Activated CD4-positive, alpha-beta memory T cell treated with anti-CD3 and anti-CD28 coated beads for 36 hours (primary cell): ENCODE measurements around the gene RAD51B. TPM values are rescaled to one million over a fixed set of nuclear protein-coding genes. Genes with fewer than 3 reads are reported as not detected.
"Not testable (repeated sequence)": the region's sequence is repeated elsewhere in the genome, so short reads cannot be mapped to it uniquely, and the experiment has no call there.

Experiments used
- CTCF ChIA-PET: fragments of 350-600 bp; sonication (Branson Sonifier 250); formaldehyde crosslinking; loops from one replicate; lab custom pipeline; 2021; ENCODE audit warnings: antibody characterized with exemption, inconsistent platforms; lab: Charles Lee
- POLR2A ChIA-PET: fragments of 350-600 bp; sonication (Branson Sonifier 250); formaldehyde crosslinking; loops from one replicate; lab custom pipeline; 2021; ENCODE audit warnings: antibody characterized with exemption; lab: Charles Lee
- DNase-seq: peaks from one replicate; pipeline ENCODE4 v3.0.0-alpha.2; 2020
- H3K27ac Mint-ChIP-seq: one replicate; pipeline ENCODE4 v1.8.0; 2021; ENCODE audit warnings: mixed read lengths
- H3K27me3 Mint-ChIP-seq: one replicate; pipeline ENCODE4 v1.8.0; 2021; ENCODE audit warnings: mixed read lengths
- H3K36me3 Mint-ChIP-seq: one replicate; pipeline ENCODE4 v1.8.0; 2021; ENCODE audit warnings: mixed read lengths
- H3K4me1 Mint-ChIP-seq: one replicate; pipeline ENCODE4 v1.8.0; 2021; ENCODE audit warnings: low read depth, mixed read lengths
- H3K4me3 Mint-ChIP-seq: one replicate; pipeline ENCODE4 v1.8.0; 2021; ENCODE audit warnings: mild to moderate bottlenecking, mixed read lengths
- H3K9me3 Mint-ChIP-seq: one replicate; pipeline ENCODE4 v1.8.0; 2021; ENCODE audit warnings: mixed read lengths
- intact Hi-C: fragments of 100-400 bp; cut with micrococcal nuclease; formaldehyde crosslinking; loops from one replicate; pipeline ENCODE4 v1.15.1; 2023
- total RNA-seq, 2 experiments: library from RNA; stranded (reverse); gene quantifications; one replicate each; pipeline ENCODE4 v1.2.3, GENCODE V29; 2021

The RAD51B gene
- total RNA-seq, 2 experiments from 2014 or later = 32.3 to 34.3 TPM

GRCh38 chr14:68101715-68102301 is 282.2 kb downstream of the RAD51B start:
- Mint-ChIP-seq H3K9me3 (peaks cover 32% of the 10 kb centered on the region), H3K36me3 (peaks cover 36% of the 10 kb centered on the region)
- H3K4me3 Mint-ChIP-seq, H3K27ac Mint-ChIP-seq, H3K4me1 Mint-ChIP-seq, DNase-seq, intact Hi-C loops, CTCF ChIA-PET, H3K27me3 Mint-ChIP-seq, POLR2A ChIA-PET: not testable (repeated sequence)

- Mint-ChIP-seq H3K4me3 (no peak overlapping the region), H3K27ac (no peak overlapping the region), H3K4me1 (no peaks in the 10 kb centered on the region), H3K36me3 (peaks cover 29% of the 10 kb centered on the region), H3K9me3 (peaks cover 32% of the 10 kb centered on the region), H3K27me3 (no peaks in the 10 kb centered on the region)
- DNase-seq = no peak
- ChIA-PET CTCF (no interaction called here), POLR2A (no interaction called here)
- intact Hi-C loops = no loop called here
Observed at GRCh38 chr14:68103853-68104252, 284.3 kb downstream of the RAD51B start.

GRCh38 chr14:68104518-68104917 is 284.9 kb downstream of the RAD51B start:
- ChIA-PET POLR2A (no interaction called here), CTCF (interaction anchor here (0.9 kb wide), 1 partner anchor 16 kb away, joined by 3 read pairs; no protein-coding TSS in a partner anchor)
- H3K9me3 Mint-ChIP-seq = peaks cover 30% of the 10 kb centered on the region
- no peaks in the 10 kb centered on the region for H3K27me3 Mint-ChIP-seq
- no peak for DNase-seq
- H3K4me3 Mint-ChIP-seq = no peak overlapping the region
- peaks cover 5% of the 10 kb centered on the region for H3K4me1 Mint-ChIP-seq
- H3K36me3 Mint-ChIP-seq = peaks cover 27% of the 10 kb centered on the region
- intact Hi-C loops = no loop called here
- no peak overlapping the region for H3K27ac Mint-ChIP-seq

- intact Hi-C loops = no loop called here
- no peak overlapping the region for H3K27ac Mint-ChIP-seq
- H3K27me3 Mint-ChIP-seq = no peaks in the 10 kb centered on the region
- H3K36me3 Mint-ChIP-seq = peaks cover 18% of the 10 kb centered on the region
- no peak overlapping the region for H3K4me3 Mint-ChIP-seq
- H3K9me3 Mint-ChIP-seq = peaks cover 20% of the 10 kb centered on the region
- ChIA-PET CTCF (interaction anchor here (0.7 to 0.8 kb wide), 2 partner anchors 22 to 720 kb away, joined by 3 read pairs; no protein-coding TSS in a partner anchor), POLR2A (no interaction called here)
- DNase-seq = no peak
- H3K4me1 Mint-ChIP-seq = peaks cover 16% of the 10 kb centered on the region
Observed at GRCh38 chr14:68105816-68106215, 286.2 kb downstream of the RAD51B start.

GRCh38 chr14:68106456-68106855 is 286.9 kb downstream of the RAD51B start:
- Mint-ChIP-seq H3K36me3 (peaks cover 12% of the 10 kb centered on the region), H3K4me3 (no peak overlapping the region), H3K9me3 (peaks cover 14% of the 10 kb centered on the region), H3K27me3 (no peaks in the 10 kb centered on the region), H3K27ac (no peak overlapping the region), H3K4me1 (peaks cover 22% of the 10 kb centered on the region)
- no peak for DNase-seq
- ChIA-PET CTCF (no interaction called here), POLR2A (no interaction called here)
- intact Hi-C loops = no loop called here

GRCh38 chr14:68106905-68107304 is 287.3 kb downstream of the RAD51B start:
- Mint-ChIP-seq H3K4me3 (no peak overlapping the region), H3K9me3 (peaks cover 9% of the 10 kb centered on the region), H3K27me3 (no peaks in the 10 kb centered on the region), H3K36me3 (peaks cover 8% of the 10 kb centered on the region), H3K4me1 (peaks cover 24% of the 10 kb centered on the region), H3K27ac (no peak overlapping the region)
- DNase-seq = no peak
- CTCF ChIA-PET = no interaction called here
- intact Hi-C loops = no loop called here
- POLR2A ChIA-PET = no interaction called here

GRCh38 chr14:68109132-68109900 is 289.7 kb downstream of the RAD51B start:
- no peak overlapping the region for H3K27ac Mint-ChIP-seq
- H3K36me3 Mint-ChIP-seq = no peaks in the 10 kb centered on the region
- no peaks in the 10 kb centered on the region for H3K27me3 Mint-ChIP-seq
- no peak for DNase-seq
- CTCF ChIA-PET = interaction anchor here (0.7 kb wide), 1 partner anchor 310 kb away, joined by 4 read pairs; no protein-coding TSS in a partner anchor
- peaks cover 24% of the 10 kb centered on the region for H3K4me1 Mint-ChIP-seq
- intact Hi-C loops = no loop called here
- no peak overlapping the region for H3K4me3 Mint-ChIP-seq
- H3K9me3 Mint-ChIP-seq = no peaks in the 10 kb centered on the region
- POLR2A ChIA-PET = no interaction called here

- no peak for DNase-seq
- no peak overlapping the region for H3K27ac Mint-ChIP-seq
- CTCF ChIA-PET = no interaction called here
- no peaks in the 10 kb centered on the region for H3K27me3 Mint-ChIP-seq
- no peak overlapping the region for H3K4me3 Mint-ChIP-seq
- no peaks in the 10 kb centered on the region for H3K9me3 Mint-ChIP-seq
- POLR2A ChIA-PET = no interaction called here
- peaks cover 24% of the 10 kb centered on the region for H3K4me1 Mint-ChIP-seq
- no peaks in the 10 kb centered on the region for H3K36me3 Mint-ChIP-seq
- intact Hi-C loops = no loop called here
Observed at GRCh38 chr14:68111097-68111852, 291.7 kb downstream of the RAD51B start.

GRCh38 chr14:68111853-68112270 is 292.3 kb downstream of the RAD51B start:
- Mint-ChIP-seq H3K36me3 (no peaks in the 10 kb centered on the region), H3K9me3 (no peaks in the 10 kb centered on the region), H3K27ac (no peak overlapping the region), H3K4me3 (no peak overlapping the region), H3K4me1 (peaks cover 24% of the 10 kb centered on the region), H3K27me3 (no peaks in the 10 kb centered on the region)
- no peak for DNase-seq
- intact Hi-C loops = no loop called here
- ChIA-PET CTCF (interaction anchor here (1.0 kb wide), 1 partner anchor 732 kb away, joined by 3 read pairs; no protein-coding TSS in a partner anchor), POLR2A (no interaction called here)

GRCh38 chr14:68112442-68112841 is 292.9 kb downstream of the RAD51B start:
- Mint-ChIP-seq H3K27me3 (no peaks in the 10 kb centered on the region), H3K36me3 (no peaks in the 10 kb centered on the region), H3K4me1 (peaks cover 24% of the 10 kb centered on the region), H3K27ac (no peak overlapping the region), H3K4me3 (no peak overlapping the region), H3K9me3 (no peaks in the 10 kb centered on the region)
- CTCF ChIA-PET = interaction anchor here (1.0 to 1.3 kb wide), 2 partner anchors 135 to 731 kb away, joined by 3 read pairs; no protein-coding TSS in a partner anchor
- intact Hi-C loops = no loop called here
- POLR2A ChIA-PET = interaction anchor here (0.6 kb wide), 1 partner anchor 42 kb away, joined by 4 read pairs; no protein-coding TSS in a partner anchor
- no peak for DNase-seq

GRCh38 chr14:68113343-68113930 is 293.9 kb downstream of the RAD51B start:
- H3K4me1 Mint-ChIP-seq = peaks cover 24% of the 10 kb centered on the region
- H3K4me3 Mint-ChIP-seq = no peak overlapping the region
- intact Hi-C loops = no loop called here
- no peaks in the 10 kb centered on the region for H3K36me3 Mint-ChIP-seq
- H3K9me3 Mint-ChIP-seq = no peaks in the 10 kb centered on the region
- DNase-seq = no peak
- no peak overlapping the region for H3K27ac Mint-ChIP-seq
- CTCF ChIA-PET = interaction anchor here (1.3 kb wide), 1 partner anchor 134 kb away, joined by 3 read pairs; no protein-coding TSS in a partner anchor
- POLR2A ChIA-PET = no interaction called here
- no peaks in the 10 kb centered on the region for H3K27me3 Mint-ChIP-seq

- CTCF ChIA-PET, intact Hi-C loops, H3K27me3 Mint-ChIP-seq, POLR2A ChIA-PET, H3K27ac Mint-ChIP-seq, H3K4me3 Mint-ChIP-seq, H3K9me3 Mint-ChIP-seq, H3K36me3 Mint-ChIP-seq, DNase-seq, H3K4me1 Mint-ChIP-seq: not testable (repeated sequence)
Observed at GRCh38 chr14:68115952-68116351, 296.4 kb downstream of the RAD51B start.
